WI38 (cell line): ENCODE measurements around the gene C1QL1.
A peak's percentile ranks its signal among the peaks of the same experiment; 100 is the strongest.

Source experiments
- H3K4me3 ChIP-seq: 2 replicates; pipeline ENCODE4 v1.5.1; 2011; ENCODE audit warnings: low read depth, mild to moderate bottlenecking, control low read depth, low read length
- CTCF ChIP-seq: IDR thresholded peaks from 2 replicates; pipeline ENCODE4 v1.5.1; 2012; ENCODE audit warnings: low read depth, mild to moderate bottlenecking, control low read depth, low read length

The C1QL1 gene

GRCh38 chr17:44968225-44969143 is at the start of gene C1QL1:
Gene C1QL1 (minus strand): TSS chr17:44968303. CDS start chr17:44968048, 255 bp downstream.
- peak within 1 kb of the TSS; percentile 60 for H3K4me3 ChIP-seq
- 0 out of 2 replicates have a peak, but pooled peaks have one; percentile 5 for TF ChIP-seq CTCF

GRCh38 chr17:45016823-45017222 is 48.7 kb upstream of the C1QL1 start:
- TF ChIP-seq CTCF = no peak; the same call in 1 of the 2 replicates
- H3K4me3 ChIP-seq = no peak overlapping the region

- no peak overlapping the region for H3K4me3 ChIP-seq
- no peak for TF ChIP-seq CTCF
Measured at GRCh38 chr17:45016237-45016636, 48.1 kb upstream of the C1QL1 start.

GRCh38 chr17:45013021-45013997 is 45.2 kb upstream of the C1QL1 start:
- H3K4me3 ChIP-seq = no peak overlapping the region
- no peak for TF ChIP-seq CTCF

GRCh38 chr17:45011767-45012166 is 43.7 kb upstream of the C1QL1 start:
- no peak overlapping the region for H3K4me3 ChIP-seq
- TF ChIP-seq CTCF = no peak

- H3K4me3 ChIP-seq = no peak overlapping the region
- no peak for TF ChIP-seq CTCF
Measured at GRCh38 chr17:45009676-45010467, 41.8 kb upstream of the C1QL1 start.
